ENCODE measurements around the gene LCE1E.

DNA sequence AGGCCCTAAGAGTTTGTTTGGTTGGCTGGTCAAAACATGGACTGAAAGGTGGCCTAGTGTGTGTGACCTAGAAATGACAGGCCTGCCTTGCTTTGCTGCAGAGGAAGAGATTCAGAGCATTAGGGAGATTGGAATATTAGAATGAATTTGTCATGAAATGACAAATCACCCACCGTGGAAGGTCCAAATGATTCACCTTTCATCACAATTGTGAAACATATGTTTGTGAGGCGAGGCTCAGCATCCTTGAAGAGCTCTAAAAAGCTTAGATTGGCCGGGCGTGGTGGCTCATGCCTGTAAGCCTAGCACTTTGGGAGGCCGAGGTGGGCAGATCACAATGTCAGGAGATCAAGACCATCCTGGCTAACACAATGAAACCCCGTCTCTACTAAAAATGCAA is 31.3 kb downstream of the LCE1E start:
- TF ChIP-seq, protein P1, sequence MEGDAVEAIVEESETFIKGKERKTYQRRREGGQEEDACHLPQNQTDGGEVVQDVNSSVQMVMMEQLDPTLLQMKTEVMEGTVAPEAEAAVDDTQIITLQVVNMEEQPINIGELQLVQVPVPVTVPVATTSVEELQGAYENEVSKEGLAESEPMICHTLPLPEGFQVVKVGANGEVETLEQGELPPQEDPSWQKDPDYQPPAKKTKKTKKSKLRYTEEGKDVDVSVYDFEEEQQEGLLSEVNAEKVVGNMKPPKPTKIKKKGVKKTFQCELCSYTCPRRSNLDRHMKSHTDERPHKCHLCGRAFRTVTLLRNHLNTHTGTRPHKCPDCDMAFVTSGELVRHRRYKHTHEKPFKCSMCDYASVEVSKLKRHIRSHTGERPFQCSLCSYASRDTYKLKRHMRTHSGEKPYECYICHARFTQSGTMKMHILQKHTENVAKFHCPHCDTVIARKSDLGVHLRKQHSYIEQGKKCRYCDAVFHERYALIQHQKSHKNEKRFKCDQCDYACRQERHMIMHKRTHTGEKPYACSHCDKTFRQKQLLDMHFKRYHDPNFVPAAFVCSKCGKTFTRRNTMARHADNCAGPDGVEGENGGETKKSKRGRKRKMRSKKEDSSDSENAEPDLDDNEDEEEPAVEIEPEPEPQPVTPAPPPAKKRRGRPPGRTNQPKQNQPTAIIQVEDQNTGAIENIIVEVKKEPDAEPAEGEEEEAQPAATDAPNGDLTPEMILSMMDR (IDR thresholded peaks at IDR 0.05): no peak
- no peak for TF ChIP-seq ZFX (IDR thresholded peaks at IDR 0.05; ENCODE audit: borderline replicate concordance)
